ENCODE results near the gene MINDY3. TPM values are rescaled to one million over a fixed set of nuclear protein-coding genes. Genes with fewer than 3 reads are reported as not detected.

The MINDY3 gene
- polyA plus RNA-seq, 6 donors from 2014 or later = 2.8 to 8.3 (median 7.1) TPM

DNA sequence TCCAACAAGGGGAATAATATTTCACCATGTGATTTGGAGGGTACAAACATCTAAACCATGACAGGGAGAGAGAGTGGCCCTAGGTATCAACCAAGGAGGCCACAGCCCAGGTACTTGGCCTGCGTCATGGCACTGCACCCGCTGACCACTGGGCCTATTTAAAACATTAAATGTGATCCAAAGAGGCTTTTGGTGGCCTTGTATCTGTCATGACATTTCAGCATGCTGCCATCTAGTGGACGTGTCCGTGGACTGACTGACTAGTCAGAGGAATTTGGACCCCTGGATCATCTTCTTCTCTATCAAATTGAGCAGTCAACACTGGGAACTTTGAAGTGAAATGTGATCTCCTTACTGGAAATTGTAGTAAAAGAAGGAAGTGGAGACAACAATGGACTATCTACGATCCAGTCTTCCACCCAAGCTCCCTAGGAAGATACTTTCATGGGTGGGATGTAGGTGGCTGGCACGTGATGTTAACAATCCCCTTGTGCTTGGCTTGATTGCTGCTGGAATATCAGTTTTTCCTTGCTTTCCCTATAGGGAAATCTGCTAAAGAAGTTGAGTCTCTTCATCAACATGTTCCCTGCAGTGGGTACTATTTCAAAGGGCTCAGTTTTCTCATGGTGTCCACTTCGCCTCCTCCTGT lies 116.0 kb downstream of the MINDY3 start:
- ATAC-seq (ENCODE audit: low read depth in 2 of 2) (no peak), DNase-seq (no peak)
- H3K4me1 Mint-ChIP-seq = no peaks in the 10 kb centered on the region
- H3K9me3 Mint-ChIP-seq = no peaks in the 10 kb centered on the region
- no peak overlapping the region for H3K4me3 Mint-ChIP-seq
- no peak overlapping the region for H3K27ac Mint-ChIP-seq
- peaks cover 3 to 28% (median 19%) of the 10 kb centered on the region in 3 donors for H3K27me3 Mint-ChIP-seq
- no peaks in the 10 kb centered on the region for H3K36me3 Mint-ChIP-seq

GRCh38 chr10:15743443-15743842 lies 116.9 kb downstream of the MINDY3 start:
- Mint-ChIP-seq H3K4me3 (no peak overlapping the region), H3K27ac (no peak overlapping the region), H3K36me3 (no peaks in the 10 kb centered on the region), H3K27me3 (peaks cover 0 to 24% (median 19%) of the 10 kb centered on the region in 3 donors), H3K9me3 (no peaks in the 10 kb centered on the region), H3K4me1 (no peaks in the 10 kb centered on the region)
- DNase-seq (no peak), ATAC-seq (ENCODE audit: low read depth in 2 of 2) (no peak)

DNA sequence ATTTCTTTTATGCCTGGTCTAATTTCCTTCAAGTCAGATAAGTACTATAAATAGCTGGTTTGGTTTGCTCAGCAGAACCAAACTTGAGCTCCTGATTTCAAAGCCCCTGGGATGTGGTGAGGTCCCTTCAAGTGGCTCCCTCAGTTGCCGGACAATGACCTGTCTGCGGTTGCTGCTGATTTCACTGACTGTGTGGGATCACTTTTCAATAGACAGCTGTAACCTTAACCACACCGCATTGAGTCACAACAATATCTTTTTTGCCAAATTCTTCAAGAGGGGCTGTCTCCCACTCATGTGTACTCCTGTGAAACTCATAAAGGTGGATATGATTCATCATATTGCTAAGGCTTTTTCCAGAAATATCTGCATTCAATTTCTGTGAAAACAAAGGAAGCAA lies 117.5 kb downstream of the MINDY3 start:
- Mint-ChIP-seq H3K9me3 (no peaks in the 10 kb centered on the region), H3K27ac (no peak overlapping the region), H3K4me3 (no peak overlapping the region), H3K27me3 (peaks cover 0 to 24% (median 19%) of the 10 kb centered on the region in 3 donors), H3K36me3 (no peaks in the 10 kb centered on the region), H3K4me1 (no peaks in the 10 kb centered on the region)
- DNase-seq (no peak), ATAC-seq (ENCODE audit: low read depth in 2 of 2) (no peak)

DNA sequence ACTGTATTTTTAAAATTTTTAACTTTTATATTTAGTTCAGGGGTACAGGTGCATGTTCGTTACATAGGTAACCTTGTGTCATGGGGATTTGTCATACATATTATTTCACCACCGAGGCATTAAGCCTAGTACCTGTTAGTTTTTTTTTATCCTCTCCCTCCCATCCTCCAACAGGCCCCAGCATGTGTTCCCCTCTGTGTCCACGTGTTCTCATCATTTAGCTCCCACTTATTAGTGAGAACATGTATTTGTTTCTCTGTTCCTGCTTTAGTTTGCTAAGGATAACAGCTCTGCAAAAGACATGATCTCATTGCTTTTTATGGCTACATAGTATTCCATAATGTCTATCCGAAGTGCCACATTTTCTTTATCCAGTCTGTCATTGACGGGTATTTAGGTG lies 118.2 kb downstream of the MINDY3 start:
- DNase-seq (no peak), ATAC-seq (ENCODE audit: low read depth in 2 of 2) (no peak)
- no peak overlapping the region for H3K4me3 Mint-ChIP-seq
- peaks cover 0 to 27% (median 19%) of the 10 kb centered on the region in 3 donors for H3K27me3 Mint-ChIP-seq
- H3K9me3 Mint-ChIP-seq = no peaks in the 10 kb centered on the region
- no peaks in the 10 kb centered on the region for H3K4me1 Mint-ChIP-seq
- no peaks in the 10 kb centered on the region for H3K36me3 Mint-ChIP-seq
- no peak overlapping the region for H3K27ac Mint-ChIP-seq

GRCh38 chr10:15741581-15741980 lies 118.7 kb downstream of the MINDY3 start:
- no peak for DNase-seq
- H3K4me3 Mint-ChIP-seq = no peak overlapping the region
- H3K36me3 Mint-ChIP-seq = no peaks in the 10 kb centered on the region
- no peaks in the 10 kb centered on the region for H3K9me3 Mint-ChIP-seq
- no peaks in the 10 kb centered on the region for H3K4me1 Mint-ChIP-seq
- no peak overlapping the region for H3K27ac Mint-ChIP-seq
- ATAC-seq (ENCODE audit: low read depth in 2 of 2) = no peak
- peaks cover 0 to 22% (median 19%) of the 10 kb centered on the region in 3 donors for H3K27me3 Mint-ChIP-seq

- H3K27me3 Mint-ChIP-seq = peaks cover 6 to 25% (median 19%) of the 10 kb centered on the region in 3 donors
- H3K27ac Mint-ChIP-seq = no peak overlapping the region
- ATAC-seq (ENCODE audit: low read depth in 2 of 2) (no peak), DNase-seq (no peak)
- no peak overlapping the region for H3K4me3 Mint-ChIP-seq
- no peaks in the 10 kb centered on the region for H3K36me3 Mint-ChIP-seq
- peaks cover 0 to 8% (median 0%) of the 10 kb centered on the region in 7 donors for H3K9me3 Mint-ChIP-seq
- no peaks in the 10 kb centered on the region for H3K4me1 Mint-ChIP-seq
Measured at GRCh38 chr10:15740261-15740660, 120.0 kb downstream of the MINDY3 start.

GRCh38 chr10:15739254-15739970 lies 120.9 kb downstream of the MINDY3 start:
- no peak overlapping the region for H3K4me3 Mint-ChIP-seq
- H3K9me3 Mint-ChIP-seq = peaks cover 0 to 13% (median 0%) of the 10 kb centered on the region in 7 donors
- H3K27ac Mint-ChIP-seq = no peak overlapping the region
- H3K4me1 Mint-ChIP-seq = no peaks in the 10 kb centered on the region
- ATAC-seq (ENCODE audit: low read depth in 2 of 2) (no peak), DNase-seq (no peak)
- peaks cover 6 to 25% (median 19%) of the 10 kb centered on the region in 3 donors for H3K27me3 Mint-ChIP-seq
- no peaks in the 10 kb centered on the region for H3K36me3 Mint-ChIP-seq

DNA sequence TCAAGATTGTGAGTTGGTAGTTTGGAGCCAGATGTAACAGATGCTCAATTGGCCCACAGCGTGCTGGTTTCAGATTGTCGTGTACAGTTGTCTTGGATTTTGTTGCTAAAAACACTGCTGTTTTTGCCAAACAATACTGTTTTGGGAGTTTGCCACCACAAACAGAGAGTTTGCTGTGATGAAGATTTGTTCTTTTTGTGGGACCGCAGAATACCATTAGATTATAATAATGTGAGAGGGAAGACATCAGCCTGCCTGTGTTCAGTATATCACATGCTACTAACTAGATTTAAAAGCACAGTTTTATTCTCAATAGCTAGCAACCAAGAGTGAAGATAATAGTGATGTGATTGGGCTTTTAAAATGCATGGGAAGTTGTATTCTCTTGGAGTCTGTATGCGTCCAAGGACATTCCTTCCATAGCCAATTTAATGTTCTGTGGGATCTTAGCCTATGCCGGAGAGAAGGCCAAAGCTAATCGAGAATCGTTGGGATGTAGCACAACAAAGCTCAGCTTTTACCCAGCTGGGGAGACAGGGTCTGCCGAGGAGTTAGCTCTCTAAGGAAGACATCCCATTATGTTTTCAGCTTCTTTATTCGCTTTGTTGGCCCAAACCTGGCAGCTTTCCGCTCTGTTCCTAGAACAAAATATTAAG lies 121.9 kb downstream of the MINDY3 start:
- H3K4me1 Mint-ChIP-seq = no peaks in the 10 kb centered on the region

GRCh38 chr10:15737656-15738055 lies 122.7 kb downstream of the MINDY3 start:
- Mint-ChIP-seq H3K4me3 (no peak overlapping the region), H3K36me3 (no peaks in the 10 kb centered on the region), H3K27ac (no peak overlapping the region), H3K4me1 (no peaks in the 10 kb centered on the region), H3K9me3 (peaks cover 0 to 31% (median 4%) of the 10 kb centered on the region in 7 donors), H3K27me3 (peaks cover 11 to 20% (median 11%) of the 10 kb centered on the region in 3 donors)
- DNase-seq (no peak), ATAC-seq (ENCODE audit: low read depth in 2 of 2) (no peak)

More for the DNA sequence above, 121.9 kb downstream of the MINDY3 start:
- Mint-ChIP-seq H3K36me3 (no peaks in the 10 kb centered on the region), H3K27me3 (peaks cover 11 to 22% (median 14%) of the 10 kb centered on the region in 3 donors), H3K9me3 (peaks cover 0 to 24% (median 4%) of the 10 kb centered on the region in 7 donors), H3K4me3 (no peak overlapping the region), H3K27ac (no peak overlapping the region)
- DNase-seq (no peak), ATAC-seq (ENCODE audit: low read depth in 2 of 2) (no peak)

GRCh38 chr10:15735763-15736162 lies 124.5 kb downstream of the MINDY3 start:
- Mint-ChIP-seq H3K9me3 (peaks cover 4 to 49% (median 7%) of the 10 kb centered on the region in 7 donors), H3K36me3 (no peaks in the 10 kb centered on the region)
- ATAC-seq (ENCODE audit: low read depth in 2 of 2) = no peak

DNA sequence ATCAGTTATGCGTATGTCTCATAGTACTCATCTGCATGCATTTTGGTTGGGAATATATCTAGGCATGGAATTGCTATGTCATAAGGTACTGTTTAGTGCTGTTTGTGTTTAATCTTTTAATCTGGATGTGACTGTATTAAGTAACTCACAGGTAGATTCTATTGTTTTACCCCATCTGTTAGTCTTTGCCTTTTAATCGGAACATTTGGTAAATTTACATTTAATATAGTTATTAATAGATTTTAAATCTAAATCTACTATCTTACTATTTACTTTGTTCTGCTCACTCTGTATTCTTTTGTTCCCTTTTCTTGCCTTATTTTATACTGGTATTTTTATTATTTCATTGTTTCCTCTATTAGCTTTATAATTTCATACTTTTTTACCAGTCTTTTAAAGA lies 130.0 kb downstream of the MINDY3 start:
- H3K27me3 Mint-ChIP-seq = peaks cover 11 to 17% (median 13%) of the 10 kb centered on the region in 3 donors
- ATAC-seq (ENCODE audit: low read depth in 2 of 2) = no peak
- H3K27ac Mint-ChIP-seq = no peak overlapping the region
- H3K36me3 Mint-ChIP-seq = no peaks in the 10 kb centered on the region
- no peaks in the 10 kb centered on the region for H3K4me1 Mint-ChIP-seq
- no peak for DNase-seq
- H3K9me3 Mint-ChIP-seq = peaks cover 8 to 75% (median 18%) of the 10 kb centered on the region in 7 donors
- H3K4me3 Mint-ChIP-seq = no peak overlapping the region

More at GRCh38 chr10:15735763-15736162, 124.5 kb downstream of the MINDY3 start:
- Mint-ChIP-seq H3K27me3 (peaks cover 4 to 14% (median 11%) of the 10 kb centered on the region in 3 donors), H3K4me3 (no peak overlapping the region), H3K27ac (no peak overlapping the region), H3K4me1 (no peaks in the 10 kb centered on the region)
- no peak for DNase-seq

DNA sequence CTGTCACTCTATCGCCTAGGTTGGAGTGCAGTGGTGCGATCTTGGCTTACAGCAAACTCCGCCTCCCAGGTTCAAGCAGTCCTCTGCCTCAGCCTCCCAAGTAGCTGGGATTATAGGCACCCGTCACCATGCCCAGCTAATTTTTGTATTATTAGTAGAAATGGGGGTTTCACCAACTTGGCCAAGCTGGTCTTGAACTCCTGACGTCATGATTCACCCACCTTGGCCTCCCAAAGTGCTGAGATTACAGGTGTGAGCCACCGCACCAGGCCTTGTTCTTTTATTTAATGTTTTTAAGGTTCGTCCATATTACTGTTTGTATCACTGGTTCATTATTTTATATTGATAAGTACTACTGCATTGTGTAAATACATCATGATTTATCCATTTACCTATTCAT lies 130.4 kb downstream of the MINDY3 start:
- ATAC-seq (ENCODE audit: low read depth in 2 of 2) = no peak
- no peaks in the 10 kb centered on the region for H3K4me1 Mint-ChIP-seq
- H3K36me3 Mint-ChIP-seq = no peaks in the 10 kb centered on the region
- H3K9me3 Mint-ChIP-seq = peaks cover 8 to 73% (median 18%) of the 10 kb centered on the region in 7 donors
- H3K27ac Mint-ChIP-seq = no peak overlapping the region
- no peak overlapping the region for H3K4me3 Mint-ChIP-seq
- DNase-seq = no peak
- H3K27me3 Mint-ChIP-seq = peaks cover 11 to 17% (median 13%) of the 10 kb centered on the region in 3 donors

Measured in naive B cell (primary cell).